ENCODE data around the gene GNG13.

GNG13 gene

DNA sequence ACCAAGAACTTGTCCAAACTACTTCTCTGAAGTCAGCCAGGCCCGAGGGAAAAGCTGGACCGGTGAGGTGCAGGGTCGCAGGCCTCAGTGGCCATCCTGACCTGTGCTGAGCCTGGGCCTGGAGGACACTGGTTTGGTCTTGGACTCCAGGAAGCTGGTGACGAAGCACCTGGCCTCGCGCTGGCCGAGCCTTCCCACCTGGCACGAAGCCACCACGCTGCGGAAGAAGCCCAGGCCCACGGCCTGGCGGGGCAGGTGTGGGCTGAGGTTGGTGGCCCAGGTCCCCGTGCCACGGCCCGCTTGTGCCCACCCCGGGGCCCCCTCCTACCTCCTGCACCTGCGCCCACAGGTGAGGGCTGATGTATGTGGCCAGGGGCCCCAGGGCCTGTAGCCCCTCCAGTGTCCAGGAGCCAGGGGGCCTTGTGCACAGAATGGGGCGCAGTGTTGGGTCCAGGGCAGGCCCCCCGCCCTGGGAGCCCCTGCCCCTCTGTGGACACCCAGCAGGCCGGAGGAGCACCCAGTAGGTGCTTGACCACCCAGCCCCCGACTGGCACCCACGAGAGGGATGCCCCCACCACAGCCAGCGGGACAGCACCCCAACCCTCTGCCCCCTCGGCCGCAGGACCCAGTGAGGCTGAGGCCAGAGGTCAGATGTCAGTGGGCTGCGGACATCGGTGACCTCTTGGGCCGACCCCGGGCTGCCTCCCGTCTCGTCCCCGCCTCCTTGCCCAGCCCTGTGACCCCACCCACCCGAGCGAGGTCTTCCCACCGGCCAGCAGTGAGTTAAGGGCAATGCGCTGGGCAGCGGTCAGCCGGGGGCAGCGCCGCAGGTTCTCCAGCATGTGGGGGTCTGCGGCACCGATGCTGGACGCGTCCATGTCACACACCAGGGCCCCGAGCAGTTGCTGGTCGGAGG lies 26.2 kb downstream of the GNG13 start:
- no peak for TF ChIP-seq ZFX (IDR thresholded peaks at IDR 0.05; ENCODE audit: borderline replicate concordance)
- TF ChIP-seq, protein P1, sequence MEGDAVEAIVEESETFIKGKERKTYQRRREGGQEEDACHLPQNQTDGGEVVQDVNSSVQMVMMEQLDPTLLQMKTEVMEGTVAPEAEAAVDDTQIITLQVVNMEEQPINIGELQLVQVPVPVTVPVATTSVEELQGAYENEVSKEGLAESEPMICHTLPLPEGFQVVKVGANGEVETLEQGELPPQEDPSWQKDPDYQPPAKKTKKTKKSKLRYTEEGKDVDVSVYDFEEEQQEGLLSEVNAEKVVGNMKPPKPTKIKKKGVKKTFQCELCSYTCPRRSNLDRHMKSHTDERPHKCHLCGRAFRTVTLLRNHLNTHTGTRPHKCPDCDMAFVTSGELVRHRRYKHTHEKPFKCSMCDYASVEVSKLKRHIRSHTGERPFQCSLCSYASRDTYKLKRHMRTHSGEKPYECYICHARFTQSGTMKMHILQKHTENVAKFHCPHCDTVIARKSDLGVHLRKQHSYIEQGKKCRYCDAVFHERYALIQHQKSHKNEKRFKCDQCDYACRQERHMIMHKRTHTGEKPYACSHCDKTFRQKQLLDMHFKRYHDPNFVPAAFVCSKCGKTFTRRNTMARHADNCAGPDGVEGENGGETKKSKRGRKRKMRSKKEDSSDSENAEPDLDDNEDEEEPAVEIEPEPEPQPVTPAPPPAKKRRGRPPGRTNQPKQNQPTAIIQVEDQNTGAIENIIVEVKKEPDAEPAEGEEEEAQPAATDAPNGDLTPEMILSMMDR (IDR thresholded peaks at IDR 0.05): no peak

DNA sequence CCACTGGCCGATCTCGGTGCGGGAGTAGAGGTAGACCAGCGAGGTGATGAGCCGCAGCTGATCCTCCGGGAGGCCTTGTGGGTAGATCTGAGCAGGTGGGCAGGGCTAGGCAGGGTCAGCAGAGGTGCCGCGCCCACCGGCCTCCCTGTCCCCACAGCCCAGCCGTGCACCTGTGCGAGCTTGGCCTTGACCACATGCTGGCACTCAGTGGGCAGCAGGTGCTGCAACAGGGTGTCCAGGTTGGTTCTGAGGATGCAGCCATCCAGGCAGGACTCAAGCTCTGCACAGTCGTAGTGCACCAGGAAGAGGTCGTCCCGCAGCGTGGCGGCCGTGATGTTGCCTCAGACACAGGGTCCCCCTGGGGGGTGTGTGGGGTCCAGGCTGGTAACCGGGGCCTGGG lies 27.6 kb downstream of the GNG13 start:
- H3K27ac ChIP-seq: no peak overlapping the region
- TF ChIP-seq, protein P1 (IDR thresholded peaks at IDR 0.05): no peak
- TF ChIP-seq ZFX (IDR thresholded peaks at IDR 0.05; ENCODE audit: borderline replicate concordance): no peak

More for the DNA sequence above, 26.2 kb downstream of the GNG13 start:
- no peak overlapping the region for H3K27ac ChIP-seq

DNA sequence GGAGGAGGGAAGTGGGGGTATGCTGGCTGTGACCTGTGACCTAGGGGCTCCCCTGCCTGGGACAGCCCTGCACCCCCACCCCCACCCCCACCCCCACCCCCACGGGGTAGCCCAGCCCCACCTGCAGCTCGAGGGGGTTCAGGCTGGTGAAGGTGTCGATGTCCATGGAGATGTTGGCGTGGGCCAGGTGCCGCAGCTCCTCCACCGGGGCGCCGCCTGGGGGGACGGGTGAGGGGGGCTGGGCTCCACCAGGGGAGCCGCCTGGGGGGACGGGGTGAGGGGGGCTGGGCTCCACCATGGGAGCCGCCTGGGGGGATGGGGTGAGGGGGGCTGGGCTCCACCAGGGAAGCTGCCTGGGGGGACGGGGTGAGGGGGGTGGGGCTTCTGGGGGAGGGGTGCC lies 30.1 kb downstream of the GNG13 start:
- TF ChIP-seq, protein P1 (IDR thresholded peaks at IDR 0.05): no peak
- no peak for TF ChIP-seq ZFX (IDR thresholded peaks at IDR 0.05; ENCODE audit: borderline replicate concordance)
- H3K27ac ChIP-seq: no peak overlapping the region

DNA sequence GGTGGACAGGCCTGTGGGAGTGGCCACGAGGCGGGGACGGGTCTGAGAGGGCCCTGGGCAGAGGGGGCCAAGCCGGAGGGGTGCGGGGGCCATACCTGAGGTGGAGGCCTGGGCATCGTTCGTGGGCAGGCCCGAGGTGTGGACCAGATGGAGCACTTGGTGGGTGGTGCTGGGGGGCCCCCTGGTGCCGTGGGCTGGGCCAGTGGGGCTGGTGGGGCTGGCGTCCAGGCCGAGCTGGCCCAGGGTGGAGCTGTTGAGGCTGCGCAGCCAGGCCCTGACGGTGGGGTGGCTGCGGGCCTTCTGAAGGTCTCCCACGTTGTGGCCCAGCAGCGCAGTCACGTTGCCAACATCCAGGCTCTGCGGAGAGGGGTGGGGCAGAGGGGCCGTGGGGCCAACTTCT lies 30.6 kb downstream of the GNG13 start:
- H3K27ac ChIP-seq: no peak overlapping the region
- TF ChIP-seq, protein P1 (IDR thresholded peaks at IDR 0.05): no peak
- TF ChIP-seq ZFX (IDR thresholded peaks at IDR 0.05; ENCODE audit: borderline replicate concordance): no peak

DNA sequence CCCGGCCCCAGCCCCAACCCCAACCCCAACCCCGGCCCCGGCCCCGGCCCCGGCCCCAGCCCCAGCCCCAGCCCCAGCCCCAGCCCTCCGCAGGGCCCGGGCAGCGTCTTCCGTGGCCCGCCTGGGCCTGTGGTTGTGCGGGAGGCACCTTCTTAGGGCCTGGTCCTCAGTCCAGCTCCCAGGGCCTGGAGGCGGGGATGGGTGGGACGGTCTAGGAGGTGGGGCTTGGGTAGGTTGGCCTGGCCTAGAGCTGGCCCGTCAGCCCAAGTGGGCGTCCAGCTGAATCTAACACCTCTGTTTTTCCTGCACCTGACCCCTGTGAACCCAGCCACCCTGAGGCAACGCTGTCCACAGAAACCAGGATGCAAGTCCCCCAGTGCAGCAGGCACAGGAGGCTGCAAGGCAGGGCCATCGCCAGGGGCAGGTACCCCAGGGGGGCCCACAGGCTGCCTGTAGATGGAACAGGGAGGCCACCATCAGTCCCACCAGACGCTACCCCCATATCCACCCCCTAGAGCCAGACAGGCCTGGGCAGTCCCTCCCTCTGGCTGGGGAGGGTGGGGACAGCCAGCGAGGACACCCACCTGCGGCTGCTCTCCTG lies 31.2 kb downstream of the GNG13 start:
- H3K27ac ChIP-seq: no peak overlapping the region
- TF ChIP-seq ZFX (IDR thresholded peaks at IDR 0.05; ENCODE audit: borderline replicate concordance): no peak
- TF ChIP-seq, protein P1 (IDR thresholded peaks at IDR 0.05): no peak

DNA sequence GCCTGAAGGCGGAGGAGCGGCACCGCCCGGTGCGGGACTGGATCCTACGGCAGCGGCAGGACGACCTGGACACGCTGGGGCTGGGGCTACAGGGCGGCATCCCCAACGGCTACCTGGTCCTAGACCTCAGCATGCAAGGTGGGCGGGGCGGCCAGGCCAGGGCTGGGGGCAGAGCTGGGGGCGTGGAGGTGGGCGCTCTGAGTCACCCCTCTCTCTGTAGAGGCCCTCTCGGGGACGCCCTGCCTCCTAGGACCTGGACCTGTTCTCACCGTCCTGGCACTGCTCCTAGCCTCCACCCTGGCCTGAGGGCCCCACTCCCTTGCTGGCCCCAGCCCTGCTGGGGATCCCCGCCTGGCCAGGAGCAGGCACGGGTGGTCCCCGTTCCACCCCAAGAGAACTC lies 32.1 kb downstream of the GNG13 start:
- TF ChIP-seq ZFX (IDR thresholded peaks at IDR 0.05; ENCODE audit: borderline replicate concordance): no peak
- TF ChIP-seq, protein P1 (IDR thresholded peaks at IDR 0.05): no peak
- no peak overlapping the region for H3K27ac ChIP-seq

DNA sequence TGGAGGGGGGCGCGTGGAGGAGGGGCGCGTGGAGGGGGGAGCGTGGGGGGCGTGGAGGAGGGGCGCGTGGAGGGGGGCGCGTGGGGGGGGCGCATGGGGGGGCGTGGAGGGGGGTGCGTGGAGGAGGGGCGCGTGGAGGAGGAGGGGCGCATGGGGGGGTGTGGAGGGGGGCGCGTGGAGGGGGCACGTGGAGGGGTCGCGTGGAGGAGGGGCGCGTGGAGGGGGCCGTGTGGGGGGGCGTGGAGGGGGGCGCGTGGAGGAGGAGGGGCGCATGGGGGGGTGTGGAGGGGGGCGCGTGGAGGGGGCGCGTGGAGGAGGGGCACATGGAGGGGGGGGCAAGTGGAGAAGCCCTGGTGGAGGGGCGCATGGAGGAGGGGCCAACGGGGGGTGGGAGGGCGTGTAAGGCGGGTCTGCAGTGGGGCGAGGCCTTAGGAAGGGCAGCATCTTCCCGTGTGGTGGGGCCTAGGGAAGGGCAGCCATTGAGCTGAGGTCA lies 32.7 kb downstream of the GNG13 start:
- H3K27ac ChIP-seq: no peak overlapping the region

More for the DNA sequence above, 32.7 kb downstream of the GNG13 start:
- no peak for TF ChIP-seq ZFX (IDR thresholded peaks at IDR 0.05; ENCODE audit: borderline replicate concordance)
- TF ChIP-seq, protein P1 (IDR thresholded peaks at IDR 0.05): no peak

All from 22Rv1 (cell line).